HUDEP-2 (cell line): ENCODE data around the gene NF1.
"Not testable (repeated sequence)": the region's sequence is repeated elsewhere in the genome, so short reads cannot be mapped to it uniquely, and the experiment has no call there.

Source experiments
- DNase-seq, 76 experiments: peaks; one replicate each; lab custom pipeline; 2025; ENCODE audit not compliant: unreplicated experiment in 76 of 76; lab: John Stamatoyannopoulos, UW

Gene NF1

GRCh38 chr17:31248986-31249834, 154.4 kb downstream of the NF1 start:
- no peak for DNase-seq

- no peak for DNase-seq
Observed at GRCh38 chr17:31249835-31250141, 155.0 kb downstream of the NF1 start.

GRCh38 chr17:31250229-31250628, 155.5 kb downstream of the NF1 start:
- DNase-seq: no peak

DNA sequence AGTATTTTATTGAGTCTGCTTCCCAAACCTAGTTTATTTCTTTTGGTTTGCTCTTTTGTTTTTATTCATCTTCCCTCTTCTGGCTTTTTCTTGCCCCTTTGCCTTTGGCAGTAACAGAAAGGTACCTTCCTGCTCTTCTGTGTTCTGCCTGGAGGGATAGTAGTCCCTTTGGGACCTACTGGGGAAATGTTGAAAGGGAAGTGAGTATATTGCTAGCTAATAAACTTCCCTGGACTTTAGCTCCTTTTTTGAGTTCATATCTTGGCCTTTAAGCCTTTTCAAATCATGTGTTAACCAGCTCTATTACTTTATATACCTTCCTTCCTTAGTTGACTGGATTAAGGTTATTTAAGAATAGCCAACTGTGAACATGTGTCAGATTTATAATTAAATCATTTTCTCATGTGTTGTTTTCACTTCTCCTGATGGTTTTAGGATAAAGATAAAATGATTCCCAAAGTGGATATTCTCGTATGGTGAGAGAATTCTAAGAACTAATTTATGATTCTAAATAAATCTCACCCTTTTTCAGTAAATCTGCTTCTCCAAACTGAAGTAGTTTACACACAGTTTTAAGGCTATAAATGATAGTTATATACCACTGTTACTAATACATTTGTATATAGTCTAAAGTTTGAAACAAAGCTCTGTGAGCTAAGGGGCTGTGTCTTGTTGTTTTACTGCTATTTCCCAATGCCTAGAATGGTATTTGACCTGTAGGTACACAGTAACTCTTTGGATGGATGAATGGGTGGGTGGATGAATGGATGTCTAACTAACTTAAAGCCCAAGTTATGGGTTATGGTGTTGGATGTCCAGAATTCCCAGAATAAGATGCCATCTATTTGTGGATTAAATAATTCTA, 156.6 kb downstream of the NF1 start:
- no peak for DNase-seq

- DNase-seq: no peak
Observed at GRCh38 chr17:31251970-31252328, 157.2 kb downstream of the NF1 start.

GRCh38 chr17:31252741-31253140, 158.0 kb downstream of the NF1 start:
- no peak for DNase-seq

- DNase-seq: no peak
Observed at GRCh38 chr17:31254654-31255053, 159.9 kb downstream of the NF1 start.

GRCh38 chr17:31256936-31257335, 162.2 kb downstream of the NF1 start:
- no peak for DNase-seq

GRCh38 chr17:31260151-31260550, 165.4 kb downstream of the NF1 start:
- no peak for DNase-seq

DNA sequence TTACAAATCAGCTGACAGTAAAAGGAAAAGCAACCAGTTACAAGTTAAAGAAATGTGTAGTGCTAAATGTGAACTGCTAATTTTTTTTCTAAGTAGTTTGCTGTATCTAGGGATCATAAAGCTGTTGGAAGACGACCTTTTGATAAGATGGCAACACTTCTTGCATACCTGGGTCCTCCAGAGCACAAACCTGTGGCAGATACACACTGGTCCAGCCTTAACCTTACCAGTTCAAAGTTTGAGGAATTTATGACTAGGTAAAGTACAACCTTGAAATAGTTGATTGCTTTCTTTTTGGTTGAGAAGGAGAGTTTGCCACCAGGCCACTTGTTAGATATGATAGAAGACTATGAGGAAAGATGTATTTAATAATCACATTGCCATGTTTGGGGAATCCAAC, 166.8 kb downstream of the NF1 start:
- DNase-seq: no peak

GRCh38 chr17:31262923-31263322, 168.1 kb downstream of the NF1 start:
- DNase-seq: not testable (repeated sequence)

DNA sequence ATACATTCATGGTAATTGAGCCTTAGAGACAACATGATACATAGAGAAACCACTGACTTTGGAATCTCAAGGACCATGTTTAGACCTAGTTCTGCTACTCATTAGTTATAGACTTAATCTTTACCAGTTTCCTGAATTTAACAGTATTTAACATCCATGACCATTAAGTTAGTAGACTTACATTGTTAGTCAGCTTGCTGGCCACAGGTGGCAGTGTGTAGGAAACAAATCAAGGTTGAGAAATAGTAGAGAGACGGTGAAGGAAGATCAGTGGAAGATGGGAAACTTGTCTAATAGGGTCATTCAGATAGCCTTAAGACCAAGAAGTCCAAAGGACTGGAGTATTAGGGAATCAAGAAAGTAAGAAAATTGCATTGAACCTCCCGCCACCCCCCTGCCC, 171.3 kb downstream of the NF1 start:
- no peak for DNase-seq

DNA sequence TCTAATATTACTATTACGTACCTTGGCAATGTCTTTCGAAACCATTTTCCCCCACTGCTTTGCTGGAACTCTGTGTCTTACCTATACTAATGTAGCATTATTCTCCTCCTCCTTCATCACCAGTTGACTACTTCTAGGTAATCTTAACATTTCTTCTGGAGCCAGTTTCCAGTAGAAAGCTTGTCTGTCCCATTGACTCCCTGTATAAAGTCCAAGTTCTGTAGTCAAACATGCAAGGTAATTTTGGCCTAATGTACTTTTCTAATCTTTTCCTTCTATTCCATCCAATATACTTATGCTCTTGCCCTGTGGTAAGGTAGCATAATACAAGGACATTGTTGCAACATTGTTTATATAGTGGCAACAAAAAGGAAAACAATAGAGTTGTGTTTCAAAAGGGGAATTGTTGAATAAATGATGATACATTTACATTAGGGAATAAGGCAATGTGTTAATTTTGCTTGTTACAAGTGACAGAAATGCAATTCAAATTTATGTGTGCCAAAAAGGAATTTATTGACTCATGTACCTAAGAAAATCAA, 174.3 kb downstream of the NF1 start:
- DNase-seq: no peak

DNA sequence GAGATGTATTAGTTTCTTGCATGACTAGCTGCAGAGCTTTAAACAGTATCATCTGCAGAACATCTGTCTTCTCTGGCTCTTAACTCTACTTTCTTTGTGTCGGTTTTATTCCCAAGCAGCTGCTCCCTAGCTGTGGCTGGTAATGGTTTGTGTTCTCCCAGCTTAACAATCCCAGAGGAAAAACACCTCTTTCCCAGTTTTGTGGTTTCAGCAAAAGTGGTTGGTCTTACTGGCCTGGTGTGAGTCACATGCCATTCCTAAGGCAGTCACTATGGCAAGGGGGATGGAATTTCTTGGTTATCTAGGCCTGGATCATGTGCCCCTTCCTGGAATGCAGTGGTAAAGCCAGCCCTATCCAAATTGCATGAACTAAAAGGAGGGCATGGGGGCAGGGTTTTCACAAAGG, 174.8 kb downstream of the NF1 start:
- no peak for DNase-seq

DNA sequence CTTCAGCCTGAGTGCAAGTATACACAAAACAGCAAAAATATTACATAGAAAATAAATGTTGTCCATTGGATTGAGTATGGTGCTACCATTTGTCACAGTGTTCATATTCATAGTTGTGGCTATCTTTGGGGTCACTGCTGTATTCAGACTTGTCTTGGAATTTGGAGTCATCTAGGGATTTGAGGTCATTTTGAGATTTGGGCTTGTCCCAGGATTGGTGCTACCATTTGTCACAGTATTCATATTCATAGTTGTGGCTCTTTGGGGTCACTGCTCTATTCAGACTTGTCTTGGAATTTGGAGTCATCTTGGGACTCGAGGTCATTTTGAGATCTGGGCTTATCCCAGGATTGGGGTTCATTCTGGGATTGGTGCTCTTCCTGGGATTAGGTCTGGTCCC, 177.5 kb downstream of the NF1 start:
- DNase-seq: no peak

DNA sequence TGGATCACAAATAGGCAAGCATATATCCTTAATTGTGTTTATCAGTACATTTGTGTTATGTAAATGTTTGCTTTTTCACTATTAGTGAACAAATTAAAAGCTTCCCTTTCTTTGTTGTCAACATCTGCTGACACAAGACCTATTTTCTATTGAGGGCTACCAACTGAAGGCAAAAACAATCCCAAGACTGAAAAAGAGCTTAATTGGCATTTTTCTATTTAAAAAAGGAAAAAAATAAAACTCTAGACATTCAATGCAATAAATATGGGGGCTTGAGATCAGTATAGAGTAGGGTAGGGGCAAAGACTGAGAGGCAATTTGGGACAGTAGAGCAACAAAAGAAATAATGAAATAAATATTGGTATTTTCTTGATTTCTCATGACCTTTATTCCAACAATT, 178.0 kb downstream of the NF1 start:
- no peak for DNase-seq

GRCh38 chr17:31273516-31273915, 178.7 kb downstream of the NF1 start:
- DNase-seq: no peak

GRCh38 chr17:31274252-31274651, 179.5 kb downstream of the NF1 start:
- DNase-seq: no peak

DNA sequence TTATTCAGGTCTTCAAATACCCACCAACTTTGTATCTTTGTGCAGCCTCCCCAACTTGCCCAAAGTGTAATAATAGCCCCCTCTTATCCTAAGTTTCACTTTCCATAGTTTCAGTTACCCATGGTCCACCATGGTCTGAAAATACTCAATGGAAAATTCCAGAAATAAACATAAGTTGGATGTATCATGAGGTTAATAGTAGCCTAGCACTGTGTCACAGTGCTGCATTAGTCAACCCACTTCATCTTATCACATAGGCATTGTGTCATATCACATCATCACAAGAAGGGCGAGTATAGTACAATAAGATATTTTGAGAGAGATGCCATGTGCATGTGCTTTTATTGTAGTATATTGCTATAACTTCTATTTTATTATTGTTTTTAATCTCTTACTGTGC, 180.3 kb downstream of the NF1 start:
- peak in 3 of 76 experiments; percentile 3 to 15 (median 4) for DNase-seq

GRCh38 chr17:31279401-31279800, 184.6 kb downstream of the NF1 start:
- no peak for DNase-seq

DNA sequence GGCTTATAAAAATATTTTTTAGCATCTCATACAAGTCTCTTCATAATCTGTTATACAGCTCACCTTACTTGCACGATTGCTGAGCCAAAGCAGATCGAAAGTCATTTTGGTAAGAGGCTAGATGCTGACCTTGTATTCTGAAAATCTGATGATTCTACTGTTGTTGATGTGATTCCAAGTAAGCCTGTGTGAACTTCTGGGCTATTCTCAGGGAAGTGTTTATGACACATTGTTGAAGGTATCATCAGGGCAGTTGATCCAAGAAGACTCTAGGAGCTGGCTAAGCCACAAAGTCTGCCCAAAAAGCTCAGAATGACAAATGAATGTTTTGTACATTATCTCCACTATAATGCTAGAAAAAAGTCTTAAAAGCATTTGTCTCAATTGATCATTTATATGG, 186.3 kb downstream of the NF1 start:
- no peak for DNase-seq

GRCh38 chr17:31283841-31284240, 189.1 kb downstream of the NF1 start:
- no peak for DNase-seq
